ENCODE results near the gene TMEM205.

TMEM205 gene

GRCh38 chr19:11296264-11296663 is 49.8 kb downstream of the TMEM205 start:
- TF ChIP-seq JUND (IDR thresholded peaks at IDR 0.05; ENCODE audit: low read depth), result no peak
- DNase-seq (ENCODE audit: low read depth in 1 of 2, low spot score in 1 of 2), result no peak
- in situ Hi-C loops (cut with HindIII; ENCODE audit: low pct_unique_long_range_greater_than_20kb, low sequenced_read_pairs), result no loop called here

- in situ Hi-C loops (cut with HindIII; ENCODE audit: low pct_unique_long_range_greater_than_20kb, low sequenced_read_pairs), result no loop called here
- DNase-seq (ENCODE audit: low read depth in 1 of 2, low spot score in 1 of 2), result no peak
- TF ChIP-seq JUND (IDR thresholded peaks at IDR 0.05; ENCODE audit: low read depth), result no peak
These were observed 50.3 kb downstream of the TMEM205 start, which contains the start of gene TSPAN16 for GRCh38 chr19:11295665-11296245. Gene TSPAN16, plus strand, starts transcription at chr19:11296160. Its CDS starts 138 bp downstream, at chr19:11296298.

GRCh38 chr19:11295180-11295579 is 50.9 kb downstream of the TMEM205 start:
- TF ChIP-seq JUND (IDR thresholded peaks at IDR 0.05; ENCODE audit: low read depth), result no peak
- in situ Hi-C loops (cut with HindIII; ENCODE audit: low pct_unique_long_range_greater_than_20kb, low sequenced_read_pairs), result no loop called here
- DNase-seq (ENCODE audit: low read depth in 1 of 2, low spot score in 1 of 2), result no peak

- in situ Hi-C loops (cut with HindIII; ENCODE audit: low pct_unique_long_range_greater_than_20kb, low sequenced_read_pairs), result no loop called here
- peak; percentile 75 to 92 for DNase-seq (ENCODE audit: low read depth in 1 of 2, low spot score in 1 of 2)
- TF ChIP-seq JUND (IDR thresholded peaks at IDR 0.05; ENCODE audit: low read depth), result no peak
These were observed 52.4 kb downstream of the TMEM205 start for GRCh38 chr19:11293433-11294389.

Data from T47D (cell line).